Right cardiac atrium (tissue), 5 donors: ENCODE data around the gene ATP5MC3. TPM values are rescaled to one million over a fixed set of nuclear protein-coding genes. Genes with fewer than 3 reads are reported as not detected.
A peak's percentile ranks its signal among the peaks of the same experiment; 100 is the strongest.
"Not testable (repeated sequence)": the region's sequence is repeated elsewhere in the genome, so short reads cannot be mapped to it uniquely, and the experiment has no call there.

ENCODE experiments used
- ATAC-seq, 2 donors: fragments of 200-7000 bp; cut with Tn5 transposase; one replicate each; pipeline versions ENCODE4 v1.8.0 to v1.9.1; 2020; ENCODE audit warnings: moderate library complexity in 2 of 2, mild to moderate bottlenecking in 1 of 2
- DNase-seq, 3 donors: peaks; one replicate each; pipeline ENCODE4 v3.0.0-alpha.2; 2020
- H3K27ac ChIP-seq: one replicate; pipeline ENCODE4 v1.5.1; 2013; ENCODE audit warnings: mild to moderate bottlenecking, low read length, control low read depth, moderate library complexity
- H3K27me3 ChIP-seq: one replicate; pipeline ENCODE4 v1.6.1; 2013; ENCODE audit not compliant: control insufficient read depth, insufficient read depth
- H3K4me1 ChIP-seq: one replicate; pipeline ENCODE4 v1.6.1; 2013; ENCODE audit warnings: low read length; ENCODE audit not compliant: control insufficient read depth, insufficient read depth
- H3K4me3 ChIP-seq: one replicate; pipeline ENCODE4 v1.5.1; 2013; ENCODE audit warnings: low read length, control low read depth
- H3K9me3 ChIP-seq: one replicate; pipeline ENCODE4 v1.6.1; 2013; ENCODE audit warnings: low read length; ENCODE audit not compliant: control insufficient read depth
- WGBS: extraction: QIAGEN DNeasy Blood & Tissue Kit; methylation state at CpG from one replicate; pipeline ENCODE4 v1.1.7; 2013; 5-methylcytosine and 5-hydroxymethylcytosine counted together
- intact Hi-C, 4 donors: fragments of 100-400 bp; cut with DNase I; formaldehyde crosslinking; loops; one replicate each; pipeline versions ENCODE4 v1.11.0 to v1.14.0; 2022 to 2023
- long read RNA-seq, 4 donors: library from polyadenylated mRNA; unstranded; transcript quantifications; one replicate each; pipeline ENCODE4 v2.0.0, GENCODE V29; 2020 to 2021
- polyA plus RNA-seq: library from polyadenylated mRNA; stranded (reverse); fragments of 200-250 nt; gene quantifications from one replicate; pipeline ENCODE4 v1.2.3, GENCODE V29; 2013
- total RNA-seq, 4 donors: library from RNA; stranded (reverse); fragmentation: NEBNext Ultra II Directional; extraction: Animal tissue kit (Norgen Biotek cat#: 25700); gene quantifications; one replicate each; pipeline ENCODE4 v1.2.1, GENCODE V29; 2021
- donor health status: healthy with polysubstance abuse.
- donor health status: DM: no; HTN: yes; CAD: no.
- donor health status: DM: no; HTN: no; CAD: no.
- donor health status: DM: no; HTN: yes; CAD: no; lungs with severe emphysema.
- donor health status: DM: yes; HTN: yes; CAD: no.

The ATP5MC3 gene
- total RNA-seq, result 100 to 1,000 TPM; 737 to 882 (median 842) TPM
- polyA plus RNA-seq, result 1,357 TPM
- long read RNA-seq, donor 1, full-length matches to known transcripts, result 432 of 450 reads
- long read RNA-seq, donor 1, partial matches to known transcripts, result 6 of 450 reads
- long read RNA-seq, donor 1, other reads (novel, unspliced or antisense), result 12 of 450 reads
- long read RNA-seq, donor 2, full-length matches to known transcripts, result 525 of 543 reads
- long read RNA-seq, donor 2, partial matches to known transcripts, result 4 of 543 reads
- long read RNA-seq, donor 2, other reads (novel, unspliced or antisense), result 14 of 543 reads
- long read RNA-seq, donor 3, full-length matches to known transcripts, result 318 of 340 reads
- long read RNA-seq, donor 3, partial matches to known transcripts, result 11 of 340 reads
- long read RNA-seq, donor 3, other reads (novel, unspliced or antisense), result 11 of 340 reads
- long read RNA-seq, donor 4, full-length matches to known transcripts, result 286 of 298 reads
- long read RNA-seq, donor 4, partial matches to known transcripts, result 4 of 298 reads
- long read RNA-seq, donor 4, other reads (novel, unspliced or antisense), result 8 of 298 reads

- peak; percentile 96 to 97 for ATAC-seq
- Histone ChIP-seq H3K9me3 (no peaks in the 10 kb centered on the region), H3K4me1 (no peaks in the 10 kb centered on the region), H3K27ac (peak within 1 kb of the TSS; percentile 94), H3K4me3 (peak within 1 kb of the TSS; percentile 85), H3K27me3 (no peaks in the 10 kb centered on the region)
- DNase-seq, result peak; percentile 97 to 98 (median 97)
- WGBS, result under 1% methylated on average over 53 of the region's 53 CpGs
- intact Hi-C loops, result no loop called here
Observed at GRCh38 chr2:175181104-175181876, at the start of gene ATP5MC3. Gene ATP5MC3 (minus strand): TSS chr2:175181710. CDS start chr2:175181393, 317 bp downstream.

DNA sequence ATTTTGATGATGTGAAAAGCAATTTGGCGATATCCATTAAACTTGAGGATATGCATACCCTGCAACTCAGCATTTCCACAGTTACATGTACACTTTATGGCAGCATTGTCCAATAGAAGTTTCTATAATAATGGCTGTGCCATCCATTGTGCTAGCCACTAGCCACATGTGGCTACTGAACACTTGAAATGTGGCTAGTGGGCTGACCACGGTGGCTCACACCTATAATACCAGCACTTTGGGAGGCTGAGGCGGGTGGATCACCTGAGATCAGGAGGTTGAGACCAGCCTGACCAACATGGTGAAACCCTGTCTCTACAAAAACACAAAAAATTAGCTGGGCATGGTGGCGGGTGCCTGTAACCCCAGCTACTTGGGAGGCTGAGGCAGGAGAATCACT, 47.1 kb upstream of the ATP5MC3 start:
- DNase-seq, intact Hi-C loops, H3K4me3 ChIP-seq, H3K4me1 ChIP-seq, H3K9me3 ChIP-seq, H3K27ac ChIP-seq, ATAC-seq, H3K27me3 ChIP-seq: not testable (repeated sequence)
- 73% methylated on average over 4 of the region's 4 CpGs for WGBS

DNA sequence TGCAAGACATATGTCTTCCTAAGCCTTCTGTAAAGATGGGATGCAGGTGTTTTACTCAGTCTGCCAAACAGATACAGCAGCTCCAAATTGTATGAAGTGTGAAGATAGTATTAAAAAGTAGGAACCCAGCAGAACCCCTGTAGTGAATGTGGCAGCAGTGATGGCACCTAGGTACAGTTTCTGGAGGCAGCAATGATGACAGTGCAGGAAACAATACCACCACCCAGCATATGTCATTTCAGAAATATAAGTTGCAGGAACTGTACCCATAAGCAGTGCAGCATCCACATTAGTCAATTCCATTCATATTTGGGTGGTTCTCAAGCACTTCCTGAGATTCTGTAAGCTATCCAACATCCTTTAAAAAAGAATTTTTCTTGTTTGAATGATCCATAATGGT, 46.7 kb upstream of the ATP5MC3 start:
- no peaks in the 10 kb centered on the region for H3K27me3 ChIP-seq
- no peaks in the 10 kb centered on the region for H3K9me3 ChIP-seq
- H3K4me1 ChIP-seq, result no peaks in the 10 kb centered on the region
- ATAC-seq (no peak), DNase-seq (no peak)
- no peak overlapping the region for H3K27ac ChIP-seq
- H3K4me3 ChIP-seq, result no peak overlapping the region
- intact Hi-C loops, result no loop called here

GRCh38 chr2:175227393-175227792, 45.9 kb upstream of the ATP5MC3 start:
- ATAC-seq (no peak), DNase-seq (no peak)
- no peaks in the 10 kb centered on the region for H3K9me3 ChIP-seq
- no peak overlapping the region for H3K27ac ChIP-seq
- H3K4me3 ChIP-seq, result no peak overlapping the region
- intact Hi-C loops, result no loop called here
- H3K27me3 ChIP-seq, result no peaks in the 10 kb centered on the region
- no peaks in the 10 kb centered on the region for H3K4me1 ChIP-seq
- WGBS, result 93% methylated on average over 1 of the region's 1 CpG

DNA sequence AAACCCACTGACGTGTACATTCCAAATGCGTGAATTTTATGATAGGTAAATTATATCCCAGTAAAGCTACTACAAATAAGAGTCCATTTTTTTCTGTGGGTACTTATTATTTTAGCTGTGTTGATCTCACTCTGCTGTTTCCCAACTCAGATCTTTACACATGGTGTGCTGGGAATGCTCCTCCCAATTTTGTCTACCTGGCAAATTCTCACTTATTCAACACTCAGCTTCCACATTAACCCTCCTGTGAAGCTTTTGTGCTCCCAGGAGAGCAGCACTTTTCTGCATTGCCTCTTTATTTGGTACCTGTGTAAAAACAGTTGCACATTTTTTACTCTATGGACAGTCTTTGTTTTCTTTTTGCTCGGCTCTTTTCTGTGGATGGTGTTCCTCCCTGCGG, 38.6 kb upstream of the ATP5MC3 start:
- Histone ChIP-seq H3K27me3 (no peaks in the 10 kb centered on the region), H3K4me1 (no peaks in the 10 kb centered on the region), H3K4me3 (no peak overlapping the region), H3K27ac (no peak overlapping the region), H3K9me3 (no peaks in the 10 kb centered on the region)
- WGBS, result 90% methylated on average over 4 of the region's 4 CpGs
- intact Hi-C loops, result no loop called here
- ATAC-seq (no peak), DNase-seq (no peak)

DNA sequence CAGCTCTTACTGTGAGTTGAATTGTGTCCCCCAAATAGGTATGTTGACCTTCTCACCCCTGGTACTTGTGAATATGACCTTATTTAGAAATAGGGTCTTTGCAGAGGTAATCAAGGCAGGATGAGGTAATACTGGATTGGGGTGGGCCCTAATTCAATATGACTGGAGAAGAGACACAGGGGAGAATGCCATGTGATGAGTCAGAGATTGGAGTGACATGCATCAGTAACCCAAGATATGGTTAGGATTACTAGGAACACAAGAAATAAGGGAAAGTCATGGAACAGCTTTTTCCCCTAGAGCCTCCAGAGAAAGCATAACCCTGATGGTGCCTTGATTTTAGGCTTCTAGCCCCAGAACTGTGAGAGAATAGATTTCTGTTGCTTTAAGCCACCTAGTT, 37.0 kb upstream of the ATP5MC3 start:
- no peak for DNase-seq
- H3K9me3 ChIP-seq, result no peaks in the 10 kb centered on the region
- H3K27me3 ChIP-seq, result no peaks in the 10 kb centered on the region
- no peak for ATAC-seq
- H3K4me3 ChIP-seq, result no peak overlapping the region
- intact Hi-C loops, result no loop called here
- H3K27ac ChIP-seq, result no peak overlapping the region
- H3K4me1 ChIP-seq, result no peaks in the 10 kb centered on the region

DNA sequence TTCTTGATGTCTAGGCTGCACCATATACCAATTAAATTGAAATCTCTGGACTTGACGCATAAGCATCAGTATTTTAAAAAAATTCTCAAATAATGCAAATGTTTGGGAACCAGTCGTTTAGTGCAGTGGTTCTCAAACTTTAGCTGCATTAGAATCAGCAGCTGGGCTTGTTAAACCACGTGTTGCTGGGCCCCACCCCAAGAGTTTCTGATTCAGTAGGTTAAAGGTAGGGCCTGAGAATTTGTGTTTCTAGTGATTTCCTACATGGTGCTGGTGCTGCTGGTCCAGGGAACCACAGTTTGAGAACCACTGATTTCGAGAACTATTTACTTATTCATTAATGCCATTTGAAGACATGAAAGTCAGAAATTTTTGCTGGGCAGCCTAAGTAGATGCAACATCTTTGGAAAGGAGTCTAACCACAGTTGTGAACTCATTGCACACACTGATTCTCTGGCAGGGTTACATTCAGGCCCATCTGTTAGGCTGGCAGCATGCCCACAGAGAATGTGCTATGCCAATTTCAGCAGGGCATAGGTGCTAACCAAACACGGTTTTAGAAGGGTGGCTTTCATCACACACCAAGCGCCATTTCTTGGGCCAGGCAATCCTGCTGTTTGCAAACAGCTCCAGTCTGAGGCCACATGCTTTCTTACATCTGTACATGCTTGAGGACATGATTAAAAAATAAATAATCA, 26.4 kb upstream of the ATP5MC3 start:
- no peak overlapping the region for H3K27ac ChIP-seq
- WGBS, result 69% methylated on average over 6 of the region's 6 CpGs

GRCh38 chr2:175206866-175207265, 25.4 kb upstream of the ATP5MC3 start:
- no peak for DNase-seq
- no peak for ATAC-seq
- intact Hi-C loops, result no loop called here
- Histone ChIP-seq H3K27ac (no peak overlapping the region), H3K4me3 (no peak overlapping the region), H3K4me1 (peaks cover 2% of the 10 kb centered on the region), H3K9me3 (no peaks in the 10 kb centered on the region), H3K27me3 (no peaks in the 10 kb centered on the region)
- WGBS, result 81% methylated on average over 3 of the region's 3 CpGs

More for the DNA sequence above, 26.4 kb upstream of the ATP5MC3 start:
- Histone ChIP-seq H3K27me3 (no peaks in the 10 kb centered on the region), H3K9me3 (no peaks in the 10 kb centered on the region), H3K4me3 (no peak overlapping the region), H3K4me1 (peaks cover 2% of the 10 kb centered on the region)
- intact Hi-C loops, result no loop called here
- ATAC-seq (peak; percentile 79 to 93), DNase-seq (peak; percentile 65 to 87 (median 82))

- WGBS, result 67% methylated on average over 3 of the region's 3 CpGs
- H3K27ac ChIP-seq, result no peak overlapping the region
- ATAC-seq, result no peak
- H3K9me3 ChIP-seq, result no peaks in the 10 kb centered on the region
- peaks cover 2% of the 10 kb centered on the region for H3K4me1 ChIP-seq
- H3K27me3 ChIP-seq, result no peaks in the 10 kb centered on the region
- no peak overlapping the region for H3K4me3 ChIP-seq
- intact Hi-C loops, result no loop called here
- no peak for DNase-seq
Observed at GRCh38 chr2:175205523-175205922, 24.0 kb upstream of the ATP5MC3 start.

GRCh38 chr2:175203621-175204496, 22.3 kb upstream of the ATP5MC3 start:
- DNase-seq, result peak; percentile 28 to 68 (median 63)

More at GRCh38 chr2:175203621-175204496, 22.3 kb upstream of the ATP5MC3 start:
- WGBS, result 30% methylated on average over 12 of the region's 12 CpGs
- H3K4me3 ChIP-seq, result no peak overlapping the region
- H3K4me1 ChIP-seq, result peaks cover 2% of the 10 kb centered on the region
- no peaks in the 10 kb centered on the region for H3K9me3 ChIP-seq
- no peaks in the 10 kb centered on the region for H3K27me3 ChIP-seq
- ATAC-seq, result peak; percentile 76 to 83
- intact Hi-C loops, result no loop called here
- H3K27ac ChIP-seq, result no peak overlapping the region
